Measurements from ENCODE around the gene DSCAM. TPM values are rescaled to one million over a fixed set of nuclear protein-coding genes. Genes with fewer than 3 reads are reported as not detected.

Gene DSCAM
- total RNA-seq, 2 donors from 2014 or later = 0.05 TPM; not detected in 1

GRCh38 chr21:40675017-40675416 is 171.9 kb downstream of the DSCAM start:
- intact Hi-C loops (cut with DNase I) = no loop called here
- H3K27ac ChIP-seq = no peak overlapping the region
- no peak overlapping the region for H3K9ac ChIP-seq (ENCODE audit: low read depth in 2 of 2, low read length in 2 of 2)
- DNase-seq = no peak
- no peak overlapping the region for H3K4me3 ChIP-seq
- H3K4me1 ChIP-seq = no peaks in the 10 kb centered on the region
- H3K36me3 ChIP-seq = no peaks in the 10 kb centered on the region
- TF ChIP-seq CTCF (IDR thresholded peaks at IDR 0.05) = no peak
- H3K27me3 ChIP-seq = no peaks in the 10 kb centered on the region
- H3K9me3 ChIP-seq = no peaks in the 10 kb centered on the region

- H3K9me3 ChIP-seq = no peaks in the 10 kb centered on the region
- H3K4me1 ChIP-seq = no peaks in the 10 kb centered on the region
- no peak overlapping the region for H3K4me3 ChIP-seq
- TF ChIP-seq CTCF (IDR thresholded peaks at IDR 0.05) = no peak
- no peak overlapping the region for H3K9ac ChIP-seq (ENCODE audit: low read depth in 2 of 2, low read length in 2 of 2)
- no peak for DNase-seq
- no peaks in the 10 kb centered on the region for H3K36me3 ChIP-seq
- H3K27me3 ChIP-seq = no peaks in the 10 kb centered on the region
- H3K27ac ChIP-seq = no peak overlapping the region
- intact Hi-C loops (cut with DNase I) = no loop called here
Measured at GRCh38 chr21:40672602-40673001, 174.4 kb downstream of the DSCAM start.

- Histone ChIP-seq H3K9me3 (no peaks in the 10 kb centered on the region), H3K27ac (no peak overlapping the region), H3K27me3 (no peaks in the 10 kb centered on the region), H3K36me3 (no peaks in the 10 kb centered on the region), H3K4me3 (no peak overlapping the region), H3K4me1 (no peaks in the 10 kb centered on the region), H3K9ac (ENCODE audit: low read depth in 2 of 2, low read length in 2 of 2) (no peak overlapping the region)
- intact Hi-C loops (cut with DNase I) = no loop called here
- no peak for TF ChIP-seq CTCF (IDR thresholded peaks at IDR 0.05)
- DNase-seq = no peak
Measured at GRCh38 chr21:40671716-40672115, 175.2 kb downstream of the DSCAM start.

GRCh38 chr21:40668555-40669275 is 178.2 kb downstream of the DSCAM start:
- Histone ChIP-seq H3K9me3 (no peaks in the 10 kb centered on the region), H3K36me3 (no peaks in the 10 kb centered on the region), H3K9ac (ENCODE audit: low read depth in 2 of 2, low read length in 2 of 2) (no peak overlapping the region), H3K27me3 (no peaks in the 10 kb centered on the region), H3K4me3 (no peak overlapping the region), H3K27ac (no peak overlapping the region), H3K4me1 (no peaks in the 10 kb centered on the region)
- no peak for TF ChIP-seq CTCF (IDR thresholded peaks at IDR 0.05)
- DNase-seq = no peak
- intact Hi-C loops (cut with DNase I) = no loop called here

- intact Hi-C loops (cut with DNase I) = no loop called here
- no peak for TF ChIP-seq CTCF (IDR thresholded peaks at IDR 0.05)
- no peak for DNase-seq
- no peaks in the 10 kb centered on the region for H3K4me1 ChIP-seq
- no peaks in the 10 kb centered on the region for H3K9me3 ChIP-seq
- H3K4me3 ChIP-seq = no peak overlapping the region
- no peaks in the 10 kb centered on the region for H3K36me3 ChIP-seq
- H3K27ac ChIP-seq = no peak overlapping the region
- no peak overlapping the region for H3K9ac ChIP-seq (ENCODE audit: low read depth in 2 of 2, low read length in 2 of 2)
- H3K27me3 ChIP-seq = no peaks in the 10 kb centered on the region
Measured at GRCh38 chr21:40667967-40668366, 179.0 kb downstream of the DSCAM start.

All from colonic mucosa (tissue), 4 donors.